ENCODE results near the gene TRDN. TPM values are rescaled to one million over a fixed set of nuclear protein-coding genes. Genes with fewer than 3 reads are reported as not detected.

TRDN gene
- total RNA-seq, 2 donors from 2014 or later, result 0.14 TPM; not detected in 1

- DNase-seq (ENCODE audit: low spot score), result no peak
- TF ChIP-seq, protein P1, sequence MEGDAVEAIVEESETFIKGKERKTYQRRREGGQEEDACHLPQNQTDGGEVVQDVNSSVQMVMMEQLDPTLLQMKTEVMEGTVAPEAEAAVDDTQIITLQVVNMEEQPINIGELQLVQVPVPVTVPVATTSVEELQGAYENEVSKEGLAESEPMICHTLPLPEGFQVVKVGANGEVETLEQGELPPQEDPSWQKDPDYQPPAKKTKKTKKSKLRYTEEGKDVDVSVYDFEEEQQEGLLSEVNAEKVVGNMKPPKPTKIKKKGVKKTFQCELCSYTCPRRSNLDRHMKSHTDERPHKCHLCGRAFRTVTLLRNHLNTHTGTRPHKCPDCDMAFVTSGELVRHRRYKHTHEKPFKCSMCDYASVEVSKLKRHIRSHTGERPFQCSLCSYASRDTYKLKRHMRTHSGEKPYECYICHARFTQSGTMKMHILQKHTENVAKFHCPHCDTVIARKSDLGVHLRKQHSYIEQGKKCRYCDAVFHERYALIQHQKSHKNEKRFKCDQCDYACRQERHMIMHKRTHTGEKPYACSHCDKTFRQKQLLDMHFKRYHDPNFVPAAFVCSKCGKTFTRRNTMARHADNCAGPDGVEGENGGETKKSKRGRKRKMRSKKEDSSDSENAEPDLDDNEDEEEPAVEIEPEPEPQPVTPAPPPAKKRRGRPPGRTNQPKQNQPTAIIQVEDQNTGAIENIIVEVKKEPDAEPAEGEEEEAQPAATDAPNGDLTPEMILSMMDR (IDR thresholded peaks at IDR 0.05), result no peak
- no peaks in the 10 kb centered on the region for H3K36me3 ChIP-seq
Measured at GRCh38 chr6:123598011-123598410, 38.7 kb downstream of the TRDN start.

GRCh38 chr6:123594776-123595175 lies 42.0 kb downstream of the TRDN start:
- Histone ChIP-seq H3K27me3 (replicated peaks; ENCODE audit: insufficient read depth) (no peaks in the 10 kb centered on the region), H3K9me3 (no peaks in the 10 kb centered on the region), H3K36me3 (no peaks in the 10 kb centered on the region), H3K4me1 (ENCODE audit: control insufficient read depth in 1 of 2, low read depth in 2 of 2) (no peaks in the 10 kb centered on the region), H3K27ac (no peak overlapping the region), H3K4me3 (no peak overlapping the region)
- TF ChIP-seq, protein P1 (IDR thresholded peaks at IDR 0.05), result no peak
- DNase-seq (ENCODE audit: low spot score) (no peak), ATAC-seq (ENCODE audit: insufficient number of reproducible peaks, low FRiP score, low read depth) (no peak)

More at GRCh38 chr6:123598011-123598410, 38.7 kb downstream of the TRDN start:
- no peak for ATAC-seq (ENCODE audit: insufficient number of reproducible peaks, low FRiP score, low read depth)
- Histone ChIP-seq H3K4me1 (ENCODE audit: control insufficient read depth in 1 of 2, low read depth in 2 of 2) (no peaks in the 10 kb centered on the region), H3K27ac (no peak overlapping the region), H3K9me3 (no peaks in the 10 kb centered on the region), H3K27me3 (replicated peaks; ENCODE audit: insufficient read depth) (no peaks in the 10 kb centered on the region), H3K4me3 (no peak overlapping the region)

- ATAC-seq (ENCODE audit: insufficient number of reproducible peaks, low FRiP score, low read depth) (no peak), DNase-seq (ENCODE audit: low spot score) (no peak)
- TF ChIP-seq, protein P1 (IDR thresholded peaks at IDR 0.05), result no peak
- Histone ChIP-seq H3K27me3 (replicated peaks; ENCODE audit: insufficient read depth) (no peaks in the 10 kb centered on the region), H3K4me3 (no peak overlapping the region), H3K36me3 (no peaks in the 10 kb centered on the region), H3K27ac (no peak overlapping the region), H3K9me3 (no peaks in the 10 kb centered on the region), H3K4me1 (ENCODE audit: control insufficient read depth in 1 of 2, low read depth in 2 of 2) (no peaks in the 10 kb centered on the region)
Measured at GRCh38 chr6:123592426-123592825, 44.3 kb downstream of the TRDN start.

DNA sequence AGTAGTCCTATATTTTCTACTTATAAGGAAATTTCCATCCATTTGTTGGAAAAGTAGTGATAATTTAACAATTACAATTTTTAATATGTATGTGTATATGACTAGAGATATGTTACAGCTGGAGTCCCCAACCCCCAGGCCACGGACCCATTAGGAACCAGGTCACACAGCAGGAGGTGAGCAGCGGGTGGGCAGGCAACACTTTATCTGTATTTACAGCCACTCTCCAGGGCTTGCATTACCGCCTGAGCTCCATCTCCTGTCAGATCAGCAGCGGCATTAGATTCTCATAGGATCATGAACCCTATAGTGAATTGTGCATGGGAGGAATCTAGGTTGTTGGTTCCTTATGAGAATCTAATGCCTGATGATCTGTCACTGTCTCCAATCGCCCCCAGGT lies 46.8 kb downstream of the TRDN start:
- no peaks in the 10 kb centered on the region for H3K27me3 ChIP-seq (replicated peaks; ENCODE audit: insufficient read depth)
- no peaks in the 10 kb centered on the region for H3K36me3 ChIP-seq
- ATAC-seq (ENCODE audit: insufficient number of reproducible peaks, low FRiP score, low read depth), result no peak
- DNase-seq (ENCODE audit: low spot score), result no peak
- TF ChIP-seq, protein P1 (IDR thresholded peaks at IDR 0.05), result no peak
- H3K4me3 ChIP-seq, result no peak overlapping the region
- H3K27ac ChIP-seq, result no peak overlapping the region
- no peaks in the 10 kb centered on the region for H3K9me3 ChIP-seq
- no peaks in the 10 kb centered on the region for H3K4me1 ChIP-seq (ENCODE audit: control insufficient read depth in 1 of 2, low read depth in 2 of 2)

DNA sequence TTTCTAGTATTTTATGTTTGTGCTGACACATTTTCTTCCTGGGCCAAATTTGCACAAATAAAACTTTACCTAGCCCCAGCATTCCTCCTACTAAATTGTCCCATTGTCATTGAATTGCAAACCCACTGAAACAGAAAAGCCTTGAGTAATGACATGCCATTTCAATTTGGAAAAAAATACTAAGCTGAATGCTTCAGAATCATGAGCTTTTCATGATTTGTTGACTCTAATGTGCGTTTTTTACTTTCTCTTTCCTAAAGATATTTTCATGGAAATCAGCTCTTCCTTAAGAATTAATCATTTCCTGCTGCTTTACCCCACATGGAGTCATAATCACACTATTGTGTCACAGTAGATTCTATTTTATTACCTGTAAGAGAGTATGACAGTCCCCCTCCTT lies 47.4 kb downstream of the TRDN start:
- DNase-seq (ENCODE audit: low spot score), result no peak
- H3K36me3 ChIP-seq, result no peaks in the 10 kb centered on the region

More for the DNA sequence above, 47.4 kb downstream of the TRDN start:
- H3K4me3 ChIP-seq, result no peak overlapping the region
- TF ChIP-seq, protein P1 (IDR thresholded peaks at IDR 0.05), result no peak
- no peaks in the 10 kb centered on the region for H3K9me3 ChIP-seq
- no peak for ATAC-seq (ENCODE audit: insufficient number of reproducible peaks, low FRiP score, low read depth)
- H3K4me1 ChIP-seq (ENCODE audit: control insufficient read depth in 1 of 2, low read depth in 2 of 2), result no peaks in the 10 kb centered on the region
- H3K27me3 ChIP-seq (replicated peaks; ENCODE audit: insufficient read depth), result no peaks in the 10 kb centered on the region
- no peak overlapping the region for H3K27ac ChIP-seq
